Parathyroid adenoma (tissue), 2 donors: ENCODE results near the gene TCF25.
"Not testable (repeated sequence)": the region's sequence is repeated elsewhere in the genome, so short reads cannot be mapped to it uniquely, and the experiment has no call there.

ENCODE experiments used
- H2AFZ ChIP-seq: fragments of 300-600 bp; sonication (generic); one replicate; pipeline ENCODE4 v1.7.0; 2017; ENCODE audit warnings: antibody characterized with exemption, mild to moderate bottlenecking
- H3K27ac ChIP-seq: fragments of 300-600 bp; sonication (generic); one replicate; pipeline ENCODE4 v1.7.0; 2017
- H3K27me3 ChIP-seq: fragments of 300-600 bp; sonication (generic); one replicate; pipeline ENCODE4 v1.7.0; 2017; ENCODE audit warnings: low read length; ENCODE audit not compliant: control insufficient read depth, insufficient read depth
- H3K36me3 ChIP-seq: fragments of 300-600 bp; sonication (generic); one replicate; pipeline ENCODE4 v1.7.0; 2017; ENCODE audit warnings: low read length; ENCODE audit not compliant: control insufficient read depth, insufficient read depth
- H3K4me1 ChIP-seq: fragments of 300-600 bp; sonication (generic); one replicate; pipeline ENCODE4 v1.7.0; 2017; ENCODE audit warnings: control low read depth
- H3K4me2 ChIP-seq: fragments of 300-600 bp; sonication (generic); one replicate; pipeline ENCODE4 v1.7.0; 2017; ENCODE audit warnings: low read length
- H3K4me3 ChIP-seq: fragments of 300-600 bp; sonication (generic); one replicate; pipeline ENCODE4 v1.7.0; 2017; ENCODE audit warnings: low read depth, low read length
- H3K79me2 ChIP-seq: fragments of 300-600 bp; sonication (generic); one replicate; pipeline ENCODE4 v1.7.0; 2017; ENCODE audit warnings: control low read depth
- H3K9ac ChIP-seq: fragments of 300-600 bp; sonication (generic); one replicate; pipeline ENCODE4 v1.7.0; 2017; ENCODE audit warnings: mild to moderate bottlenecking
- H3K9me3 ChIP-seq: fragments of 300-600 bp; sonication (generic); one replicate; pipeline ENCODE4 v1.7.0; 2017; ENCODE audit warnings: low read length; ENCODE audit not compliant: control insufficient read depth
- TF ChIP-seq, protein P1 (sequence below): fragments of 300-600 bp; sonication (generic); IDR thresholded peaks from one replicate; pipeline ENCODE4 v1.7.0; 2017; ENCODE audit warnings: antibody characterized with exemption, mild to moderate bottlenecking
- donor health status: primary hyperparathyroidism.

Gene TCF25

DNA sequence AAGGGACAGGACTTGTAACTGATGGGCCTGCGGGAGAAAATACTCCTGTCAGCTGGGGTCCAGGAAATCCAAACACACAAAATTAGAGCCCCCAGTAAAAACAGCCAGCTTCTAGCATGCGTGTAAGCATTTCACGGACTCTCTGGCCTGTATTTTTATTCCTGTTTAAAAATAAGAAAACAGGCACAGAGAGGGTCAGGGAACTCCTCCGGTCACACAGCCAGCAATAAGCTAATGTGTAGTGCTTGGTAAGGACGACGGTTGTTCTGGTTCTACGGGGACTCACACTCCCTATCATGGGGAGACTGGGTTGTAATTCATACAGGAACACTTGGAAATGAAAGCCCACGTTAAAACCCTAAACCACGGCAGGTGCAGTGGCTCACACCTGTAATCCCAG is 1.5 kb upstream of the TCF25 start:
- no peak overlapping the region for H3K9ac ChIP-seq
- H3K27ac ChIP-seq = no peak overlapping the region
- peaks cover 9% of the 10 kb centered on the region for H3K79me2 ChIP-seq
- TF ChIP-seq, protein P1, sequence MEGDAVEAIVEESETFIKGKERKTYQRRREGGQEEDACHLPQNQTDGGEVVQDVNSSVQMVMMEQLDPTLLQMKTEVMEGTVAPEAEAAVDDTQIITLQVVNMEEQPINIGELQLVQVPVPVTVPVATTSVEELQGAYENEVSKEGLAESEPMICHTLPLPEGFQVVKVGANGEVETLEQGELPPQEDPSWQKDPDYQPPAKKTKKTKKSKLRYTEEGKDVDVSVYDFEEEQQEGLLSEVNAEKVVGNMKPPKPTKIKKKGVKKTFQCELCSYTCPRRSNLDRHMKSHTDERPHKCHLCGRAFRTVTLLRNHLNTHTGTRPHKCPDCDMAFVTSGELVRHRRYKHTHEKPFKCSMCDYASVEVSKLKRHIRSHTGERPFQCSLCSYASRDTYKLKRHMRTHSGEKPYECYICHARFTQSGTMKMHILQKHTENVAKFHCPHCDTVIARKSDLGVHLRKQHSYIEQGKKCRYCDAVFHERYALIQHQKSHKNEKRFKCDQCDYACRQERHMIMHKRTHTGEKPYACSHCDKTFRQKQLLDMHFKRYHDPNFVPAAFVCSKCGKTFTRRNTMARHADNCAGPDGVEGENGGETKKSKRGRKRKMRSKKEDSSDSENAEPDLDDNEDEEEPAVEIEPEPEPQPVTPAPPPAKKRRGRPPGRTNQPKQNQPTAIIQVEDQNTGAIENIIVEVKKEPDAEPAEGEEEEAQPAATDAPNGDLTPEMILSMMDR = no peak
- H3K4me3 ChIP-seq = no peak overlapping the region
- H2AFZ ChIP-seq = no peak overlapping the region
- H3K4me1 ChIP-seq = no peaks in the 10 kb centered on the region
- H3K4me2 ChIP-seq = no peak overlapping the region
- H3K27me3 ChIP-seq = no peaks in the 10 kb centered on the region
- H3K9me3 ChIP-seq = no peaks in the 10 kb centered on the region
- no peaks in the 10 kb centered on the region for H3K36me3 ChIP-seq

GRCh38 chr16:89873972-89874689 is 739 bp downstream of the TCF25 start:
- H3K36me3 ChIP-seq = no peaks in the 10 kb centered on the region
- peak overlapping the region; percentile 92 for H3K9ac ChIP-seq
- peaks cover 25% of the 10 kb centered on the region for H3K79me2 ChIP-seq
- H2AFZ ChIP-seq = peak overlapping the region; percentile 92
- H3K4me2 ChIP-seq = peak overlapping the region; percentile 99
- H3K9me3 ChIP-seq = no peaks in the 10 kb centered on the region
- peak overlapping the region; percentile 100 for H3K4me3 ChIP-seq
- no peaks in the 10 kb centered on the region for H3K27me3 ChIP-seq
- TF ChIP-seq, protein P1 = no peak
- peak overlapping the region; percentile 98 for H3K27ac ChIP-seq
- H3K4me1 ChIP-seq = no peaks in the 10 kb centered on the region

DNA sequence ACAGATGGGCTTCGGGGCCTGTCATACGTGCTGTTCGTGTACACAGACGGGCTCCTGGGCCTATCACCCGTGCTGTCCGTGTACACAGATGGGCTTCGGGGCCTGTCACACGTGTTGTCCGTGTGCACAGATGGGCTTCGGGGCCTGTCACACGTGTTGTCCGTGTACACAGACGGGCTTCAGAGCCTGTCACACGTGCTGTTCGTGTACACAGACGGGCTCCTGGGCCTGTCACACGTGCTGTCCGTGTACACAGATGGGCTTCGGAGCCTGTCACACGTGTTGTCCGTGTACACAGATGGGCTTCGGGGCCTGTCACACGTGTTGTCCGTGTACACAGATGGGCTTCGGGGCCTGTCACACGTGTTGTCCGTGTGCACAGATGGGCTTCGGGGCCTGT is 5.7 kb downstream of the TCF25 start:
- H3K79me2 ChIP-seq = peaks cover 69% of the 10 kb centered on the region
- not testable (repeated sequence) for H3K36me3 ChIP-seq, H3K9ac ChIP-seq, H3K27me3 ChIP-seq, H3K4me3 ChIP-seq, H3K4me2 ChIP-seq, H3K4me1 ChIP-seq, H3K9me3 ChIP-seq, H3K27ac ChIP-seq, H2AFZ ChIP-seq

GRCh38 chr16:89880477-89881367 is 7.3 kb downstream of the TCF25 start:
- Histone ChIP-seq H3K4me3 (no peak overlapping the region), H2AFZ (no peak overlapping the region), H3K79me2 (peaks cover 78% of the 10 kb centered on the region), H3K36me3 (no peaks in the 10 kb centered on the region), H3K27ac (no peak overlapping the region), H3K27me3 (no peaks in the 10 kb centered on the region), H3K9ac (no peak overlapping the region), H3K4me1 (no peaks in the 10 kb centered on the region), H3K4me2 (no peak overlapping the region), H3K9me3 (no peaks in the 10 kb centered on the region)
- TF ChIP-seq, protein P1 = no peak

DNA sequence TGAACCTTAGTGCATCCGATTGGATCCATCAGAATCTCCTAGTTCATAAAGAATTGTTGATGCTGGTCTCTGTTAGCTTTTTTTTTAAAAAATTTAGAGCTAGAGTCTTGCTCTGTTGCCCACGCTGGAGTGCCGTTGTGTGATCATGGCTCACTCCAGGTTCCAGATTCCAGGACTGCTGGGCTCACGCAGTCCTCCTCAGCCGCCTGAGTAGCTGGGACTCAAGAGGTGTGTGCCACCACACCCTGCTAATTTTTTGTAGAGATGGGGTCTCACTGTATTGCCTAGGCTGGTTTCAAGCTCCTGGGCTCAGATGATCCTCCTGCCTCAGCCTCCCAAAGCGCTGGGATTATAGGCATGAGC is 8.0 kb downstream of the TCF25 start:
- H3K27ac ChIP-seq = no peak overlapping the region
- no peak overlapping the region for H3K4me2 ChIP-seq
- H3K4me1 ChIP-seq = no peaks in the 10 kb centered on the region
- H3K4me3 ChIP-seq = no peak overlapping the region
- TF ChIP-seq, protein P1 = no peak
- H3K36me3 ChIP-seq = no peaks in the 10 kb centered on the region
- H2AFZ ChIP-seq = no peak overlapping the region
- H3K9me3 ChIP-seq = no peaks in the 10 kb centered on the region
- H3K9ac ChIP-seq = no peak overlapping the region
- peaks cover 72% of the 10 kb centered on the region for H3K79me2 ChIP-seq
- H3K27me3 ChIP-seq = no peaks in the 10 kb centered on the region
